Measurements from ENCODE around the gene HOXA10.

The HOXA10 gene

GRCh38 chr7:27203964-27204594 is 30.0 kb upstream of the HOXA10 start:
- DNase-seq (ENCODE audit: low read depth), result no peak

- no peak for DNase-seq (ENCODE audit: low read depth)
These were observed 29.3 kb upstream of the HOXA10 start for GRCh38 chr7:27203365-27203953.

GRCh38 chr7:27202862-27203134 is 28.7 kb upstream of the HOXA10 start:
- no peak for DNase-seq (ENCODE audit: low read depth)

GRCh38 chr7:27202018-27202861 is 28.1 kb upstream of the HOXA10 start:
- DNase-seq (ENCODE audit: low read depth), result no peak

GRCh38 chr7:27201580-27202017 is 27.5 kb upstream of the HOXA10 start:
- no peak for DNase-seq (ENCODE audit: low read depth)

GRCh38 chr7:27200761-27201579 is 26.9 kb upstream of the HOXA10 start:
- no peak for DNase-seq (ENCODE audit: low read depth)

- no peak for DNase-seq (ENCODE audit: low read depth)
These were observed 26.0 kb upstream of the HOXA10 start, which contains the start of gene HOXA13 for GRCh38 chr7:27199849-27200760. HOXA13 (minus strand) TSS chr7:27200091; CDS start chr7:27200077, 14 bp downstream.

GRCh38 chr7:27198871-27199801 is 25.0 kb upstream of the HOXA10 start:
- no peak for DNase-seq (ENCODE audit: low read depth)

- no peak for DNase-seq (ENCODE audit: low read depth)
These were observed 24.2 kb upstream of the HOXA10 start for GRCh38 chr7:27198138-27198841.

GRCh38 chr7:27197137-27198042 is 23.3 kb upstream of the HOXA10 start:
- no peak for DNase-seq (ENCODE audit: low read depth)

- no peak for DNase-seq (ENCODE audit: low read depth)
These were observed 22.2 kb upstream of the HOXA10 start for GRCh38 chr7:27196287-27196767.

GRCh38 chr7:27194686-27195379 is 20.7 kb upstream of the HOXA10 start:
- no peak for DNase-seq (ENCODE audit: low read depth)

- no peak for DNase-seq (ENCODE audit: low read depth)
These were observed 19.9 kb upstream of the HOXA10 start for GRCh38 chr7:27194002-27194352.

- DNase-seq (ENCODE audit: low read depth), result no peak
These were observed 19.3 kb upstream of the HOXA10 start for GRCh38 chr7:27193335-27194001.

- no peak for DNase-seq (ENCODE audit: low read depth)
These were observed 18.6 kb upstream of the HOXA10 start for GRCh38 chr7:27192546-27193334.

GRCh38 chr7:27191833-27192545 is 17.9 kb upstream of the HOXA10 start:
- DNase-seq (ENCODE audit: low read depth), result no peak

All from GM04503 (cell line).